Effector CD8-positive, alpha-beta T cell (primary cell): ENCODE measurements around the gene LMBRD1.
A peak's percentile ranks its signal among the peaks of the same experiment; 100 is the strongest.
"Not testable (repeated sequence)": the region's sequence is repeated elsewhere in the genome, so short reads cannot be mapped to it uniquely, and the experiment has no call there.

Source experiments
- DNase-seq: peaks from one replicate; lab custom pipeline; 2025; lab: John Stamatoyannopoulos, UW

Gene LMBRD1

GRCh38 chr6:69796073-69796641 lies 653 bp downstream of the LMBRD1 start:
- DNase-seq = peak; percentile 56

- no peak for DNase-seq
Measured at GRCh38 chr6:69795469-69796072, 1.2 kb downstream of the LMBRD1 start.

- no peak for DNase-seq
Measured at GRCh38 chr6:69792292-69792691, 4.5 kb downstream of the LMBRD1 start.

GRCh38 chr6:69791065-69791471 lies 5.7 kb downstream of the LMBRD1 start:
- no peak for DNase-seq

- DNase-seq = no peak
Measured at GRCh38 chr6:69790629-69791028, 6.2 kb downstream of the LMBRD1 start.

GRCh38 chr6:69789578-69789977 lies 7.2 kb downstream of the LMBRD1 start:
- no peak for DNase-seq

GRCh38 chr6:69787436-69787835 lies 9.4 kb downstream of the LMBRD1 start:
- DNase-seq = not testable (repeated sequence)

GRCh38 chr6:69785697-69786096 lies 11.1 kb downstream of the LMBRD1 start:
- DNase-seq = no peak

- DNase-seq = no peak
Measured at GRCh38 chr6:69784595-69785377, 12.0 kb downstream of the LMBRD1 start.

- no peak for DNase-seq
Measured at GRCh38 chr6:69783108-69783507, 13.7 kb downstream of the LMBRD1 start.

- no peak for DNase-seq
Measured at GRCh38 chr6:69780585-69781178, 16.1 kb downstream of the LMBRD1 start.

- no peak for DNase-seq
Measured at GRCh38 chr6:69775941-69776340, 20.9 kb downstream of the LMBRD1 start.

- no peak for DNase-seq
Measured at GRCh38 chr6:69775585-69775849, 21.3 kb downstream of the LMBRD1 start.

GRCh38 chr6:69774740-69775584 lies 21.8 kb downstream of the LMBRD1 start:
- DNase-seq = no peak

GRCh38 chr6:69771158-69771906 lies 25.5 kb downstream of the LMBRD1 start:
- no peak for DNase-seq

GRCh38 chr6:69768664-69769063 lies 28.1 kb downstream of the LMBRD1 start:
- DNase-seq = no peak

- DNase-seq = no peak
Measured at GRCh38 chr6:69763763-69764162, 33.0 kb downstream of the LMBRD1 start.

GRCh38 chr6:69761853-69762252 lies 35.0 kb downstream of the LMBRD1 start:
- DNase-seq = no peak

- DNase-seq = no peak
Measured at GRCh38 chr6:69758214-69758613, 38.6 kb downstream of the LMBRD1 start.

GRCh38 chr6:69756907-69757306 lies 39.9 kb downstream of the LMBRD1 start:
- no peak for DNase-seq

GRCh38 chr6:69756366-69756765 lies 40.4 kb downstream of the LMBRD1 start:
- no peak for DNase-seq
